ENCODE measurements around the gene B9D1. TPM values are rescaled to one million over a fixed set of nuclear protein-coding genes. Genes with fewer than 3 reads are reported as not detected.

B9D1 gene
- total and polyA plus RNA-seq, 2 of the 13 experiments (the other 11 are each of a cell fraction or from before 2014, with no cell fraction given), result 27.7 to 31.1 TPM

DNA sequence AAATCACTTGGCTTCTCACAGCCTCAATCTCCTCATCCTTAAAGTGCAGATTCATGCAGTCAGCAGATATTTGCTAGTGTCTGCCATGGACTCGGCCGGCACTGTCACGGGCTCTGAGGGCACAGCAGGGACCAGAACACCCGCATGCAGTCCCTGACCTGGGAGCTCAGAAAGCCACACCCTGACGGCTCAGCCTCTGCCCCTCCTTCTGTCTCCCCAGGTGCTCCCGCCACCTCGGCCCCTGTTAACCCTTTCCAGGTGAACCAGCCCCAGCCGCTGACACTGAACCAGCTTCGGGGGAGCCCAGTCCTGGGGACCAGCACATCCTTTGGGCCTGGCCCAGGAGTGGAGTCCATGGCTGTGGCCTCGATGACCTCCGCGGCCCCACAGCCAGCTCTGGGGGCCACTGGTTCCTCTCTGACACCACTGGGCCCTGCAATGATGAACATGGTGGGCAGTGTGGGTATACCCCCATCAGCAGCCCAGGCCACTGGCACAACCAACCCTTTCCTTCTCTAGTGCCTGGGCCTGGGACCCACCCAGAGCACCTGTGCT, 28.7 kb downstream of the B9D1 start:
- in situ Hi-C loops (cut with HindIII; ENCODE audit: extremely low pct_ligation_motif_present, low pct_unique_long_range_greater_than_20kb), result no loop called here
- WGBS (ENCODE audit: low lambda C conversion rate), result 83% methylated on average over 2 of the region's 12 CpGs
- no peak for FAIRE-seq
- ChIA-PET POLR2A (no interaction called here), CTCF (ENCODE audit: low intra/inter-chr PET ratio, low total read pairs) (no interaction called here)
- no peak for DNase-seq (ENCODE audit: low spot score)
- intact Hi-C loops (cut with micrococcal nuclease; ENCODE audit: unreplicated experiment), result no loop called here
- Histone ChIP-seq H3K36me3 (replicated peaks in 1 of 2; ENCODE audit: control insufficient read depth in 1 of 2, insufficient read depth in 2 of 2, low read length in 2 of 2) (no peaks in the 10 kb centered on the region; a peak in 1 of 5 replicates), H3K4me3 (replicated peaks in 1 of 3; ENCODE audit: insufficient read depth in 1 of 3, low read depth in 2 of 3, low read length in 3 of 3) (no peak overlapping the region), H4K20me1 (ENCODE audit: insufficient read depth, low read length) (no peaks in the 10 kb centered on the region), H3K27ac (ENCODE audit: extremely low read length, insufficient read depth, low read length) (no peak overlapping the region), H3K9me3 (ENCODE audit: low read length) (no peaks in the 10 kb centered on the region), H2AFZ (ENCODE audit: low read length) (no peak overlapping the region), H3K27me3 (ENCODE audit: control insufficient read depth in 1 of 2, insufficient read depth in 2 of 2, low read length in 2 of 2) (no peaks in the 10 kb centered on the region), H3K9ac (ENCODE audit: insufficient read depth, low read depth, low read length) (no peak overlapping the region), H3K4me1 (ENCODE audit: insufficient read depth, low read length) (peaks cover 38% of the 10 kb centered on the region), H3K79me2 (ENCODE audit: insufficient read depth, low read length) (no peaks in the 10 kb centered on the region), H3K4me2 (ENCODE audit: low read depth, low read length) (no peak overlapping the region)
- BruUV-seq (replicated peaks), result no TSS peak
- ATAC-seq, result no peak
- TF ChIP-seq MAFK (conservative IDR thresholded peaks at IDR 0.05 in 1 of 2, IDR thresholded peaks at IDR 0.05 in 1 of 2; ENCODE audit: low read length in 2 of 2) (0 out of 4 replicates have a peak, but pooled peaks have one; percentile 6 to 16), ZNF652 (CRISPR knock-in tag; IDR thresholded peaks at IDR 0.05; ENCODE audit: borderline replicate concordance, low read depth) (0 out of 2 replicates have a peak, but pooled peaks have one; percentile 20), ZFP62 (CRISPR knock-in tag; IDR thresholded peaks at IDR 0.05) (no peak)

DNA sequence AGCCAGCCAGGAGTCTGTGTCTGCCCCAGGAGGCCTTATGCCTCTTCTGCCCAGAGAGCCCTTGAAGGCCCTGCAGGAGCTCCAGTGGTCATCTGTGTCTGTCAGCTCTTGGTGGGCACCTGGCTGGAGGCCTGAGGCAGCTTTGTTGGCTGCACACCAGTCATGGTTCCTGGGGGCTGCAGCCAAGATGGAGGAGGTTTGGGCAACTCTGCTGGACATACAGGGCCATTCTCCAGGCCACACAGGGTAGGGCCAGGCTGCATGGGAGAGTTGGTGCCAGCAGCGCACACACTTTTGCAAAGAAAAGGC, 29.4 kb downstream of the B9D1 start:
- no peak for ATAC-seq
- no peak overlapping the region for H3K27ac ChIP-seq (ENCODE audit: extremely low read length, insufficient read depth, low read length)
- no TSS peak for BruUV-seq (replicated peaks)

More for the DNA sequence above, 29.4 kb downstream of the B9D1 start:
- Histone ChIP-seq H3K27me3 (ENCODE audit: control insufficient read depth in 1 of 2, insufficient read depth in 2 of 2, low read length in 2 of 2) (no peaks in the 10 kb centered on the region), H3K4me3 (replicated peaks in 1 of 3; ENCODE audit: insufficient read depth in 1 of 3, low read depth in 2 of 3, low read length in 3 of 3) (no peak overlapping the region), H2AFZ (ENCODE audit: low read length) (no peak overlapping the region), H4K20me1 (ENCODE audit: insufficient read depth, low read length) (no peaks in the 10 kb centered on the region), H3K4me1 (ENCODE audit: insufficient read depth, low read length) (peaks cover 31% of the 10 kb centered on the region), H3K9ac (ENCODE audit: insufficient read depth, low read depth, low read length) (no peak overlapping the region), H3K79me2 (ENCODE audit: insufficient read depth, low read length) (no peaks in the 10 kb centered on the region), H3K9me3 (ENCODE audit: low read length) (no peaks in the 10 kb centered on the region), H3K36me3 (replicated peaks in 1 of 2; ENCODE audit: control insufficient read depth in 1 of 2, insufficient read depth in 2 of 2, low read length in 2 of 2) (no peaks in the 10 kb centered on the region; a peak in 1 of 5 replicates), H3K4me2 (ENCODE audit: low read depth, low read length) (no peak overlapping the region)
- CTCF ChIA-PET (ENCODE audit: low intra/inter-chr PET ratio, low total read pairs), result no interaction called here
- DNase-seq (ENCODE audit: low spot score), result no peak
- FAIRE-seq, result no peak
- in situ Hi-C loops (cut with HindIII; ENCODE audit: extremely low pct_ligation_motif_present, low pct_unique_long_range_greater_than_20kb), result no loop called here
- WGBS (ENCODE audit: low lambda C conversion rate), result no CpG with 5 or more reads among the region's 1 CpG
- intact Hi-C loops (cut with micrococcal nuclease; ENCODE audit: unreplicated experiment), result no loop called here
- no peak for TF ChIP-seq ZBTB14 (CRISPR knock-in tag; IDR thresholded peaks at IDR 0.05)
- no peak for TF ChIP-seq ZNF333 (CRISPR knock-in tag; IDR thresholded peaks at IDR 0.05; ENCODE audit: borderline replicate concordance)
- TF ChIP-seq SIX4 (CRISPR knock-in tag; IDR thresholded peaks at IDR 0.05), result no peak
- POLR2A ChIA-PET, result no interaction called here
